Glutamatergic neuron (in vitro differentiated cells): ENCODE results near the gene ICE2. TPM values are rescaled to one million over a fixed set of nuclear protein-coding genes. Genes with fewer than 3 reads are reported as not detected.

Experiments
- DNase-seq: peaks from one replicate; pipeline ENCODE4 v3.0.0; 2022
- H3K27ac Mint-ChIP-seq: one replicate; pipeline ENCODE4 v1.8.0; 2020; ENCODE audit warnings: mild to moderate bottlenecking, mixed read lengths, inconsistent platforms; ENCODE audit not compliant: unreplicated experiment
- H3K27me3 Mint-ChIP-seq: one replicate; pipeline ENCODE4 v1.8.0; 2020; ENCODE audit warnings: mild to moderate bottlenecking, moderate library complexity, mixed read lengths, inconsistent platforms; ENCODE audit not compliant: unreplicated experiment
- H3K36me3 Mint-ChIP-seq: one replicate; pipeline ENCODE4 v1.8.0; 2020; ENCODE audit warnings: mild to moderate bottlenecking, mixed read lengths, inconsistent platforms; ENCODE audit not compliant: unreplicated experiment
- H3K4me1 Mint-ChIP-seq: one replicate; pipeline ENCODE4 v1.8.0; 2020; ENCODE audit warnings: mild to moderate bottlenecking, low read depth, mixed read lengths, inconsistent platforms; ENCODE audit not compliant: unreplicated experiment
- H3K4me3 Mint-ChIP-seq: one replicate; pipeline ENCODE4 v1.8.0; 2020; ENCODE audit warnings: mild to moderate bottlenecking, mixed read lengths, inconsistent platforms; ENCODE audit not compliant: unreplicated experiment
- H3K9me3 Mint-ChIP-seq: one replicate; pipeline ENCODE4 v1.8.0; 2020; ENCODE audit warnings: mild to moderate bottlenecking, moderate library complexity, mixed read lengths, inconsistent platforms; ENCODE audit not compliant: unreplicated experiment
- total RNA-seq: library from RNA; stranded (reverse); fragmentation: NEBNext Ultra II Directional; extraction: Animal tissue kit (Norgen Biotek cat#: 25700); gene quantifications from one replicate; pipeline ENCODE4 v1.2.1, GENCODE V29; 2021; ENCODE audit not compliant: unreplicated experiment
- TF ChIP-seq, protein P1 (sequence below): fragments of 200-600 bp; sonication (generic); IDR thresholded peaks from one replicate; pipeline ENCODE4 v1.5.0; 2021; ENCODE audit not compliant: partially characterized antibody, unreplicated experiment

ICE2 gene
- total RNA-seq, 1 donor from 2014 or later = 53.9 TPM

DNA sequence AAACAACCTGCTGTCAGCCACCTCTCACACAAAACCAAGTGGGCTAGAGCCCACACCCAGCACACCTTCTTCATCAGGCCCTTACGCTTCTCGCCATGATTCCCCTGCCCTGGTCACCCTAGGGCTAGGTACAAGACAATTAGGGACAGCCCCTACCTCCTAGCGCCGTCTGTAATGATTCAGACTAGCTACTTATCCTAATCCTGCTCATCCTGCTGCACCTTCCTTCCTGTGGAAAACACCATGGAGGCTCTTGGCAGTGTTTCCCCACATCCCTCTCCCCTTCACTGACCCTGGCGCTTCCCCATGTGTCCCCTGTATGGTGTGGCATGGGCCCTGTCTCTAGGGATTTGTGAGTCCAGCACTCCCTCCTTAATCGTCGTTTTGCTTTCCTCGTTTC lies 39.6 kb upstream of the ICE2 start:
- DNase-seq = no peak
- TF ChIP-seq, protein P1, sequence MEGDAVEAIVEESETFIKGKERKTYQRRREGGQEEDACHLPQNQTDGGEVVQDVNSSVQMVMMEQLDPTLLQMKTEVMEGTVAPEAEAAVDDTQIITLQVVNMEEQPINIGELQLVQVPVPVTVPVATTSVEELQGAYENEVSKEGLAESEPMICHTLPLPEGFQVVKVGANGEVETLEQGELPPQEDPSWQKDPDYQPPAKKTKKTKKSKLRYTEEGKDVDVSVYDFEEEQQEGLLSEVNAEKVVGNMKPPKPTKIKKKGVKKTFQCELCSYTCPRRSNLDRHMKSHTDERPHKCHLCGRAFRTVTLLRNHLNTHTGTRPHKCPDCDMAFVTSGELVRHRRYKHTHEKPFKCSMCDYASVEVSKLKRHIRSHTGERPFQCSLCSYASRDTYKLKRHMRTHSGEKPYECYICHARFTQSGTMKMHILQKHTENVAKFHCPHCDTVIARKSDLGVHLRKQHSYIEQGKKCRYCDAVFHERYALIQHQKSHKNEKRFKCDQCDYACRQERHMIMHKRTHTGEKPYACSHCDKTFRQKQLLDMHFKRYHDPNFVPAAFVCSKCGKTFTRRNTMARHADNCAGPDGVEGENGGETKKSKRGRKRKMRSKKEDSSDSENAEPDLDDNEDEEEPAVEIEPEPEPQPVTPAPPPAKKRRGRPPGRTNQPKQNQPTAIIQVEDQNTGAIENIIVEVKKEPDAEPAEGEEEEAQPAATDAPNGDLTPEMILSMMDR = no peak

DNA sequence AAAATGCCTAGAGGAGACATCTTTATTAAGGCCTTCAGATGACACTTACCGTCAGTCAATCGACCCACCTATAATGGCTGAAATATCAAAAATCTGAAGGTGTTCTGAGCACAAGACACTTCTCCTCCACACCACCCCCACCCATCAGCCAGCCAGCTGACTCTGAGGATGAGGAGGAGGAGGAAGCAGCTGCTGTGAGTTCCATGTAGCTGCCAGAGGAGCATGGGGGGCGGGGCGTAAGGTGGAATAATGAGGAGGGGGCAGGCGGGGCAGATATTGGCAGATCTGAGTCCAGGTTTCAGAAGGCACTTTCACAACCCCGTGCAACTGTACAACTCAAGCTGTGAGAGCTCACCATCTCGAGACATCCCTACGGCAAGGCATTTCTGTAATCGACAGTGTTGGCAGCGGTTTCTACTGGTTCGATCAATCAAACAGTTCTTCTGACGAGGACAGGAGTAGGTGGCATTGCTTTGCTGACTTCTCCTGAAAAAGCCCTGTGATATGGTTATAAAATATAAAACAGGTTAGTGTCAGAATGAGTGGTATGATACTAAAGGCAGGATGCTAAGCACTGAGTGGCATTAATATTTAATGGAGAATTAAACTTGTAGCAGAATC lies 35.4 kb upstream of the ICE2 start:
- no peaks in the 10 kb centered on the region for H3K27me3 Mint-ChIP-seq
- H3K9me3 Mint-ChIP-seq = no peaks in the 10 kb centered on the region
- H3K36me3 Mint-ChIP-seq = no peaks in the 10 kb centered on the region
- H3K4me3 Mint-ChIP-seq = no peak overlapping the region
- H3K4me1 Mint-ChIP-seq = peaks cover 4% of the 10 kb centered on the region
- no peak for DNase-seq
- TF ChIP-seq, protein P1 = no peak
- H3K27ac Mint-ChIP-seq = no peak overlapping the region

More for the DNA sequence above, 39.6 kb upstream of the ICE2 start:
- no peaks in the 10 kb centered on the region for H3K27me3 Mint-ChIP-seq
- H3K36me3 Mint-ChIP-seq = no peaks in the 10 kb centered on the region
- H3K4me1 Mint-ChIP-seq = peaks cover 4% of the 10 kb centered on the region
- no peak overlapping the region for H3K4me3 Mint-ChIP-seq
- no peak overlapping the region for H3K27ac Mint-ChIP-seq
- no peaks in the 10 kb centered on the region for H3K9me3 Mint-ChIP-seq

DNA sequence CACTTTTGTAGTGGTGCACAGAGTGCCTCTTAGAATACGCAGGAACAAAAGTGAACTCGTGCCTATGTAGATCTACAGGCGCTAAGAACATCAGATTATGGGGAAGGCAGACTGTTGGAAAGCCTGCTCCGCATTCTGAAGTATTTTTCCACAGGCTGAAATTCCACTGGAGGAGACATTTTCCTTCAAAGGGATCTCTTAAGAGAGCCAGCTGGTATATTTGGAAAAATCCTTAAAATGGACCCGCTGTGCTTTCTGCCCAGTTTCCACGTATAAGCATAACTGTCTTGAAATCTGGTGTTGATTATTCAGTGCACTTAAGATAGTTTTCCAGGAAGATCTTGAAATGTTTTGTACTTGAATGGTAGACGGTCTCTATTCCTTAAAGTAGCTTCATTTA lies 34.7 kb upstream of the ICE2 start:
- TF ChIP-seq, protein P1 = no peak
- DNase-seq = no peak
- H3K4me1 Mint-ChIP-seq = peaks cover 7% of the 10 kb centered on the region
- no peak overlapping the region for H3K27ac Mint-ChIP-seq
- H3K27me3 Mint-ChIP-seq = no peaks in the 10 kb centered on the region
- H3K36me3 Mint-ChIP-seq = no peaks in the 10 kb centered on the region
- H3K9me3 Mint-ChIP-seq = no peaks in the 10 kb centered on the region
- no peak overlapping the region for H3K4me3 Mint-ChIP-seq

DNA sequence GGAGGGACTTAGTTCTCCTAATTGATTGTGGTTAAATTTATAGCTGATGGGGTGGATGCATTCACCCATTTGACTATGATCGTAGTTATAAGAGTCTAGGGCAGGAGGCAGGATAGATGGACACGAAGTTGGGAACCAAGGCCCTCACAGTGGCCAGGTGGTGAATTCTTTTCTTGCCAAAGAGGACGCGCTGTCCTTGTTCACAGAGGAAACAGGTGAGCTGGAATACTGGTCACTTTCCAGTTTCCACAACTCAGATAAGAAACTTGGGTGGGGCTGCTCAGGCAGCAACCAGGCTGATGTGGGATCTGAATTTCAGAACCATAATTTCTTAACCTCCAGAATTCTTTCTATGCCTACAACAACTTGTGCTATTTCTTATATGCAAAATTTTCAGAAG lies 34.0 kb upstream of the ICE2 start:
- Mint-ChIP-seq H3K27me3 (no peaks in the 10 kb centered on the region), H3K27ac (no peak overlapping the region), H3K9me3 (no peaks in the 10 kb centered on the region), H3K4me1 (peaks cover 9% of the 10 kb centered on the region), H3K4me3 (no peak overlapping the region), H3K36me3 (no peaks in the 10 kb centered on the region)
- TF ChIP-seq, protein P1 = no peak
- no peak for DNase-seq

DNA sequence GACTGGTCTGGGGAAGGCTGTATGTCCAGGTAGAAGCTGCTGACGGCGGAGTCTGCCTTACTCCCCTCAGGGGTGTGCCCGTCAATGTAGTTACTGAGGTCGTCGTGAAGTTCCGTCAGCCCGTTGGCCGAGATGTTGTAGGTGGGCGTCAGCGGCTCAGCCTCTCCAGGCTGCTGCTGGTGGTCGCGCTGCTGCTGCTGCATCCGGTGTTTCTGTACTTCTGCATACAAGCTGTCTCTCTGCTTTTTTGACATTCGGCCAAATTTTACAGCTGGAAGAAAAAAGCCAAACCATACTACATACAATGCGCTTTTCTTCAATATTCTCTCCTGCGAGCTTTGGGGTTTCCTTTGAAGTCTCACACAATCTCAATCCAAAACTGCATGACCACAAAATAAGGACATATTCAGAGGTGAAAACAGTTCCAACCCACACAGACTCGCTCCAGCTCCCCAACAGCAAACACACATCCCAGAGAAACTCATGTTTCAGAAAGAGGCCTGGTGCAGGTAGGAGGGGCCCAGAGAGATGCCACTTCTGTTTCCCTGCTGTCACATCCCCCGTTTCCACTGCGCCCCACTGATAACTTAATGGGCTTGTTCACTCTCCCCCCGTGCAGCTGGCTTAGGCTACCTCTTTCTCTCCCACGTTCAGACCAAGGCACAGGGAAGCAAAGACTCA lies 32.5 kb upstream of the ICE2 start:
- H3K27me3 Mint-ChIP-seq = no peaks in the 10 kb centered on the region
- H3K4me1 Mint-ChIP-seq = peaks cover 9% of the 10 kb centered on the region
- no peak for DNase-seq
- no peaks in the 10 kb centered on the region for H3K9me3 Mint-ChIP-seq
- H3K36me3 Mint-ChIP-seq = no peaks in the 10 kb centered on the region
- H3K27ac Mint-ChIP-seq = no peak overlapping the region
- H3K4me3 Mint-ChIP-seq = no peak overlapping the region
- TF ChIP-seq, protein P1 = no peak
